Fibroblast of upper back skin (primary cell): ENCODE measurements around the gene PDE6H.

Source experiments
- DNase-seq: peaks from one replicate; pipeline ENCODE4 v3.0.0-alpha.2; 2013

The PDE6H gene

GRCh38 chr12:14952299-14952921 is 20.4 kb upstream of the PDE6H start:
- peak; percentile 85 for DNase-seq

- no peak for DNase-seq
Measured at GRCh38 chr12:14953752-14954151, 19.1 kb upstream of the PDE6H start.

- DNase-seq, result no peak
Measured at GRCh38 chr12:14954269-14954668, 18.6 kb upstream of the PDE6H start.

GRCh38 chr12:14956024-14956891 is 16.6 kb upstream of the PDE6H start:
- no peak for DNase-seq

GRCh38 chr12:14956905-14957304 is 15.9 kb upstream of the PDE6H start:
- no peak for DNase-seq

GRCh38 chr12:14957551-14958168 is 15.2 kb upstream of the PDE6H start:
- no peak for DNase-seq

GRCh38 chr12:14958361-14959125 is 14.3 kb upstream of the PDE6H start:
- DNase-seq, result no peak

GRCh38 chr12:14959126-14959440 is 13.8 kb upstream of the PDE6H start:
- no peak for DNase-seq

- no peak for DNase-seq
Measured at GRCh38 chr12:14959463-14959862, 13.4 kb upstream of the PDE6H start.

- DNase-seq, result no peak
Measured at GRCh38 chr12:14959916-14960496, 12.8 kb upstream of the PDE6H start.

- DNase-seq, result peak; percentile 80
Measured at GRCh38 chr12:14960548-14961465, 12.0 kb upstream of the PDE6H start.

- DNase-seq, result peak; percentile 23
Measured at GRCh38 chr12:14961466-14962152, 11.2 kb upstream of the PDE6H start, which contains the start of gene ARHGDIB. TSS of gene ARHGDIB (minus strand) at chr12:14961601. CDS start at chr12:14950712, 10,889 bp downstream.

GRCh38 chr12:14962153-14962539 is 10.7 kb upstream of the PDE6H start:
- no peak for DNase-seq

- DNase-seq, result no peak
Measured at GRCh38 chr12:14962797-14963196, 10.0 kb upstream of the PDE6H start.

GRCh38 chr12:14963520-14963919 is 9.3 kb upstream of the PDE6H start:
- DNase-seq, result no peak

- no peak for DNase-seq
Measured at GRCh38 chr12:14964406-14964805, 8.4 kb upstream of the PDE6H start.

GRCh38 chr12:14965221-14965620 is 7.6 kb upstream of the PDE6H start:
- DNase-seq, result peak; percentile 25

GRCh38 chr12:14968478-14968877 is 4.4 kb upstream of the PDE6H start:
- DNase-seq, result no peak

GRCh38 chr12:14970473-14970872 is 2.4 kb upstream of the PDE6H start:
- no peak for DNase-seq

- DNase-seq, result no peak
Measured at GRCh38 chr12:14974633-14975032, 1.8 kb downstream of the PDE6H start.

- DNase-seq, result no peak
Measured at GRCh38 chr12:14975457-14975856, 2.6 kb downstream of the PDE6H start.
